Right renal cortex interstitium (tissue), 3 donors: ENCODE results near the gene F13A1. TPM values are rescaled to one million over a fixed set of nuclear protein-coding genes. Genes with fewer than 3 reads are reported as not detected.
A peak's percentile ranks its signal among the peaks of the same experiment; 100 is the strongest.
"Not testable (repeated sequence)": the region's sequence is repeated elsewhere in the genome, so short reads cannot be mapped to it uniquely, and the experiment has no call there.

ENCODE experiments used
- DNase-seq, 3 donors: peaks; one replicate each; pipeline ENCODE4 v3.0.0-alpha.2; 2013; ENCODE audit warnings: low read depth in 3 of 3, low spot score in 2 of 3
- polyA plus RNA-seq, 3 donors: library from polyadenylated mRNA; unstranded; fragments of 120-200 nt; gene quantifications; one replicate each; pipeline ENCODE4 v1.2.1, GENCODE V29; 2013; ENCODE audit not compliant: insufficient read length in 3 of 3

Gene F13A1
- polyA plus RNA-seq, 3 donors, result 13.2 to 14.1 (median 14.0) TPM

- DNase-seq, result no peak
Observed at GRCh38 chr6:6320901-6321300, 439 bp upstream of the F13A1 start.

GRCh38 chr6:6317825-6318733 lies 2.4 kb downstream of the F13A1 start:
- no peak for DNase-seq

DNA sequence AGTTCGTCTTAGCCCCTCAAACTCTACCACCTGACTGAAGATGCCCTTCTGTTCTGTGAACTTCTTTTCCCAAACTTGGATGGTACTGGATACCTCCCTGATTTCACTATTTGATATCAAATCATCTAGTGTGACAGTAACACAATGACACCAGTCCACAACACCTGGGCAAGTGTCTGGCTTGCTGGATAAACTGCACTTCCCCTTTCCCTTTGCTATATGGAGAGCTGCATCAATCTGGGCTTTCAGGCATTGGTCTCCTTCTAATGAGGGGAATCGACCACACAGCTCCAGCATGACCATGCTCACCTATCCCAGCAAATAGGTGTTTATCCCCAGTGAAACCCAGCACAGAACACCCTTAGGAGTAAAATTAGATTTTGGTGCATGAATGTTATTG lies 3.1 kb downstream of the F13A1 start:
- DNase-seq, result no peak

- peak in 2 of 3 donors; percentile 33 to 41 for DNase-seq
Observed at GRCh38 chr6:6315660-6316059, 4.8 kb downstream of the F13A1 start.

DNA sequence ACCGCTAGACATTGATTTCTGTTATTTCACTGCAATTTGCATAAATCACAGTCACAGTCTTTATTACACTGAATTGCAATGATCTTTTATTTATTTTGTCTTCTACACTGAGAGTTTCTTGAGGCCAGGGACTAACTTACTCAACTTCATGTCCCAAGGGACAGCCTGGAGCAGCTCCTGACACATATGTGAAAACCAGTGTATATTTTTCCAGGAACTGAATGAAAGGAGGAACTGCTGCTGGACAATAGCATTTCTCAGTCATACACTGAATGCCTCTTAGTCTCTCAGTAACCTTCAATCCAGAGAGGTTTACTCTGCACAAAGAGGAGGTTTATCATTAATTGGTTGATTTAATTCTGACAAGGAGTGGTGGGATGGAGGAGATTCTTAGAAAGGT lies 5.9 kb downstream of the F13A1 start:
- DNase-seq, result no peak

- no peak for DNase-seq
Observed at GRCh38 chr6:6312901-6313441, 7.5 kb downstream of the F13A1 start.

DNA sequence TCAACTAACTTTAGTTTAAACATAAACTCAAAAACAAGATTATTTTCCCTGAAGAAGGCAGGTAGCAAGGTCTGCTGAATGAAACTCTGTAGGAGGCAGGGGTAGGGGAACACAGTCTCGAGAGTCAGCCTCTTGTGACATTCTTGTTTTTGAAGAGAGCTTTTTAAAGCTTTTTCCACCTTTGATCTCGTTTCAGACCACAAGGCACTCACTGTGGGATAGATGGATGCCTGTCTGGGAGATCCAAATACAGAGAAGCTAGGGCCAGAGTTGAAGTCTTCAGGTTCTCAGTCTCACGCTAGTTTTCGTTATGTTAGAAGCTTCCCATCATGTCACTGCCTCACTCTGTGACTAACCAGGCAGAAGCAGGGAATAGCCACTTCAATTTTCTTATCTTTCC lies 14.9 kb downstream of the F13A1 start:
- no peak for DNase-seq

DNA sequence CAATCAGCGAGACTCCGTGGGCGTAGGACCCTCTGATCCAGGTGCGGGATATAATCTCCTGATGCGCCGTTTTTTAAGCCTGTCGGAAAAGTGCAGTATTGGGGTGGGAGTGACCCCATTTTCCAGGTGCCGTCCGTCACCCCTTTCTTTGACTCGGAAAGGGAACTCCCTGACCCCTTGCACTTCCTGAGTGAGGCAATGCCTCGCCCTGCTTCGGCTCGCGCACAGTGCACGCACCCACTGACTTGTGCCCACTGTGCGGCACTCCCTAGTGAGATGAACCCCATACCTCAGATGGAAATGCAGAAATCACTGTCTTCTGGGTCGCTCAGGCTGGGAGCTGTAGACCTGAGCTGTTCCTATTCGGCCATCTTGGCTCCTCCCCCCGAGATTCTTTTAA lies 20.1 kb downstream of the F13A1 start:
- not testable (repeated sequence) for DNase-seq

GRCh38 chr6:6293317-6293716 lies 27.1 kb downstream of the F13A1 start:
- no peak for DNase-seq

GRCh38 chr6:6287415-6287814 lies 33.0 kb downstream of the F13A1 start:
- DNase-seq, result no peak

- DNase-seq, result no peak
Observed at GRCh38 chr6:6285679-6286078, 34.8 kb downstream of the F13A1 start.

- DNase-seq, result no peak
Observed at GRCh38 chr6:6284221-6284966, 36.1 kb downstream of the F13A1 start.

- DNase-seq, result no peak
Observed at GRCh38 chr6:6283746-6284145, 36.7 kb downstream of the F13A1 start.

DNA sequence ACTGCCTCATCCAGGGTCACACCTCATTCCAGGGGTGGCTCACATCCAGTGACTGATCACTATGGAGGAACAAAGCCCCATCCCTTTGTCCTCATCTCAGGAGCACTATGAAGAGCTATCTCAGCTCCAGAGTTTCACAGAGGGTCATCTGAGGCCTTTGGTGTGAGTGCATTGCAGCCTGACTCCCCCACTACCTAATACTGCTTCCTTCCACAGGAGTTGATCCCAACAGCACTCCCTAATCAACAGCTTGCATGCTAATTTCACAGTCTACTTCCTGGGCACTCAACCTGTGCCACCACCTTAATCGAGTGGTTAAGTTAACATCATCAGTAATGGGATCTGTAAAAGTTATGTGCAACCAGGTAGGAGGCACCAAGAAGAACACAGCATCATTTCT lies 37.7 kb downstream of the F13A1 start:
- no peak for DNase-seq

GRCh38 chr6:6277413-6277812 lies 43.0 kb downstream of the F13A1 start:
- no peak for DNase-seq

GRCh38 chr6:6270948-6271535 lies 49.4 kb downstream of the F13A1 start:
- no peak for DNase-seq

- DNase-seq, result no peak
Observed at GRCh38 chr6:6260196-6260722, 60.2 kb downstream of the F13A1 start.

DNA sequence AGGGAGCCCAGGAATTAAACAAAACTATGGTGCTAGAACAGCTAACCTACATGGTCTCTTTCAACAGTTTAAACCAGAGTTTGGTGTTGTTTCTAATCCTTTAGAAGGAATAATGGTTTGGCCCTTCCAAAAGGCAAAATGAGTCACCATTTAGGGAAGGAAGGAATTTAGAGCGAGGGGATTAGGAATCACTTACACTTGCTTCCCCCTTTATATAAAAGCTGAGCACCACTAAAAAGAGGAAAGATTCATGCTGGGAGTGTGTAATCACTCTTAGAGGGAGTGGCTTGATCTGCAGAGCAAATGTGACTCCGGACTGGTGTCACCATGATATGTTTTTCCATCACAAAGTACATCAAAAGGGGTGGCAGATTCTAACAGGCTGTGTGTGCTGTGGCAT lies 63.6 kb downstream of the F13A1 start:
- no peak for DNase-seq

GRCh38 chr6:6256259-6256658 lies 64.2 kb downstream of the F13A1 start:
- no peak for DNase-seq

DNA sequence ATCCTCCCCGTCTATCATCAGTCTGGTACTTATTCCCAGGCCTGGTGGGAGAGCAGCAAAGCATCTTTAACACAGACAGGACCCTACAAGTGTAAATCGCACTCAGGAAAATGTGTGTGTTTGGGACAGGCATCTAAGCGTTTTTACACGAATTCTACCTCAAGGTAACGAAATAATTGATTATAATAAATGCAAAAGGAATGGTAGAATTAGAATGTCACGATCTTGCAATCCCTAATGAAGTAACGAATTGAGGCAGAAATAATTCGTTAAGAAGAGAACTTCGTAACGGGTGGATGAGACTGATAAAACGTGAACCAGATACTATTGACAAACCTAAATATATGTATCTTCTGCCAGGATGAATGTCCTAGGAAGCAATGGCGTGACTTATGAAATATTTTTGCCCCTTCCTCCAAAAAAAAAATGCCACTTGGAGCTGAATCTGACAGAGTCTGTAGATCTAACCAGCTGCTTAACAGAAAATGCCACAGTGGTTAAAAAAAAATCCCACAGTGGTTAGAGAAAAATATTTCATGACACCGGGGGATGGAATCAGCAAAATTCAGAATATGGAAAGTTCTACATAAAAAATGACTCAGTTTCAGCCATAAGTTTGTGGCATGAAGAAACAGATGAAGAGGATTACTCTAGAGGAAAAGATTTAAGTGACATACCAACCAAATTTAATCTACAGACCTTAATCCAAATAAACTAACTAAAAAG lies 68.7 kb downstream of the F13A1 start:
- DNase-seq, result no peak
